HS-27A (cell line): ENCODE data around the gene EAF1.
"Not testable (repeated sequence)": the region's sequence is repeated elsewhere in the genome, so short reads cannot be mapped to it uniquely, and the experiment has no call there.

ENCODE experiments used
- DNase-seq: peaks from one replicate; pipeline ENCODE4 v3.0.0-alpha.2; 2012; ENCODE audit warnings: low read depth, missing footprints

Gene EAF1

GRCh38 chr3:15427182-15427880 lies at the start of gene EAF1, which contains the start of gene METTL6:
EAF1 (plus strand) TSS chr3:15427598; CDS start chr3:15427780, 182 bp downstream.
METTL6 (minus strand) TSS chr3:15427544; CDS start chr3:15426511, 1,033 bp downstream.
- peak; percentile 66 for DNase-seq

GRCh38 chr3:15377961-15378791 lies 49.2 kb upstream of the EAF1 start:
- DNase-seq, result peak; percentile 91

GRCh38 chr3:15380980-15381890 lies 46.2 kb upstream of the EAF1 start:
- DNase-seq, result no peak

- DNase-seq, result no peak
Measured at GRCh38 chr3:15382405-15382923, 44.9 kb upstream of the EAF1 start.

- DNase-seq, result no peak
Measured at GRCh38 chr3:15384510-15385237, 42.7 kb upstream of the EAF1 start.

- DNase-seq, result not testable (repeated sequence)
Measured at GRCh38 chr3:15385238-15385695, 42.1 kb upstream of the EAF1 start.

GRCh38 chr3:15385901-15386653 lies 41.3 kb upstream of the EAF1 start:
- no peak for DNase-seq

GRCh38 chr3:15386654-15386955 lies 40.8 kb upstream of the EAF1 start:
- not testable (repeated sequence) for DNase-seq

GRCh38 chr3:15387171-15387581 lies 40.2 kb upstream of the EAF1 start:
- no peak for DNase-seq

- no peak for DNase-seq
Measured at GRCh38 chr3:15387735-15388134, 39.7 kb upstream of the EAF1 start.

GRCh38 chr3:15388335-15388734 lies 39.1 kb upstream of the EAF1 start:
- DNase-seq, result not testable (repeated sequence)

GRCh38 chr3:15390460-15390859 lies 36.9 kb upstream of the EAF1 start:
- DNase-seq, result no peak

- DNase-seq, result no peak
Measured at GRCh38 chr3:15391007-15391406, 36.4 kb upstream of the EAF1 start.

GRCh38 chr3:15393252-15393651 lies 34.1 kb upstream of the EAF1 start:
- not testable (repeated sequence) for DNase-seq

GRCh38 chr3:15398731-15399133 lies 28.7 kb upstream of the EAF1 start:
- DNase-seq, result not testable (repeated sequence)

GRCh38 chr3:15399970-15400369 lies 27.4 kb upstream of the EAF1 start:
- DNase-seq, result no peak

- DNase-seq, result no peak
Measured at GRCh38 chr3:15401936-15402335, 25.5 kb upstream of the EAF1 start.

GRCh38 chr3:15403495-15403894 lies 23.9 kb upstream of the EAF1 start:
- DNase-seq, result no peak

GRCh38 chr3:15403965-15404364 lies 23.4 kb upstream of the EAF1 start:
- DNase-seq, result no peak

GRCh38 chr3:15404767-15405166 lies 22.6 kb upstream of the EAF1 start:
- no peak for DNase-seq
